Measurements from ENCODE around the gene CARD9. TPM values are rescaled to one million over a fixed set of nuclear protein-coding genes. Genes with fewer than 3 reads are reported as not detected.

Gene CARD9
- total RNA-seq, 4 donors from 2014 or later = 0.28 to 14.9 (median 0.64) TPM

DNA sequence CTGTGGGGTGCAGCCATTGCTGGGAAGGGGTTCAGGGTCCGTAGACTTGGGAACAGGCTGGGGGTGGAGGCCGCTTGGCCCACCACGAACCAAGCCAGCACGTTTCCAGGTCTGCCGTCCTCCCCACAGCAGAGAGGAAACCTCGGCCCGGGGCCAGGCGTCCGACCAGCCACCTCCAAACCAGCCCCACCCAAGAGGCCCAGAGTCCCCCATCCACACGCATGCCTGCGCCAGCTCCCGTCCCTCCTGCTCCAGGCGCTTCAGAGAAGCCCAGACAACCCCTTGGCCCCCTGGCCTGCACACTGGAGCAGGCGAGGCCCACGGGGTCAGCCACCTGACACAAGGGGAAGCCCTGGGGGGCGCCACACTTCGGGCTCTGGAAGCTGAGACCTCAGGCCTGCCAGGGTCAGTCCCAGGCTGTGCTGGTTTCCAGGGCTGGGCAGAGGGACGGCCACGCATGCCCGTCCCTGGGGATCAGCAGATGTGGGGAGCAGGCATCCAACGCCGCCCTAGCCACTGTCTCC is 16.2 kb downstream of the CARD9 start:
- H3K4me1 ChIP-seq = peaks cover 0 to 12% (median under 1%) of the 10 kb centered on the region in 4 donors
- TF ChIP-seq POLR2A (IDR thresholded peaks at IDR 0.05) = no peak
- TF ChIP-seq, protein P1, sequence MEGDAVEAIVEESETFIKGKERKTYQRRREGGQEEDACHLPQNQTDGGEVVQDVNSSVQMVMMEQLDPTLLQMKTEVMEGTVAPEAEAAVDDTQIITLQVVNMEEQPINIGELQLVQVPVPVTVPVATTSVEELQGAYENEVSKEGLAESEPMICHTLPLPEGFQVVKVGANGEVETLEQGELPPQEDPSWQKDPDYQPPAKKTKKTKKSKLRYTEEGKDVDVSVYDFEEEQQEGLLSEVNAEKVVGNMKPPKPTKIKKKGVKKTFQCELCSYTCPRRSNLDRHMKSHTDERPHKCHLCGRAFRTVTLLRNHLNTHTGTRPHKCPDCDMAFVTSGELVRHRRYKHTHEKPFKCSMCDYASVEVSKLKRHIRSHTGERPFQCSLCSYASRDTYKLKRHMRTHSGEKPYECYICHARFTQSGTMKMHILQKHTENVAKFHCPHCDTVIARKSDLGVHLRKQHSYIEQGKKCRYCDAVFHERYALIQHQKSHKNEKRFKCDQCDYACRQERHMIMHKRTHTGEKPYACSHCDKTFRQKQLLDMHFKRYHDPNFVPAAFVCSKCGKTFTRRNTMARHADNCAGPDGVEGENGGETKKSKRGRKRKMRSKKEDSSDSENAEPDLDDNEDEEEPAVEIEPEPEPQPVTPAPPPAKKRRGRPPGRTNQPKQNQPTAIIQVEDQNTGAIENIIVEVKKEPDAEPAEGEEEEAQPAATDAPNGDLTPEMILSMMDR (IDR thresholded peaks at IDR 0.05) = no peak
- no peaks in the 10 kb centered on the region for H3K36me3 ChIP-seq
- no peaks in the 10 kb centered on the region for H3K27me3 ChIP-seq
- no peaks in the 10 kb centered on the region for H3K9me3 ChIP-seq
- no peak for DNase-seq
- no peak overlapping the region for H3K4me3 ChIP-seq
- no peak overlapping the region for H3K27ac ChIP-seq

DNA sequence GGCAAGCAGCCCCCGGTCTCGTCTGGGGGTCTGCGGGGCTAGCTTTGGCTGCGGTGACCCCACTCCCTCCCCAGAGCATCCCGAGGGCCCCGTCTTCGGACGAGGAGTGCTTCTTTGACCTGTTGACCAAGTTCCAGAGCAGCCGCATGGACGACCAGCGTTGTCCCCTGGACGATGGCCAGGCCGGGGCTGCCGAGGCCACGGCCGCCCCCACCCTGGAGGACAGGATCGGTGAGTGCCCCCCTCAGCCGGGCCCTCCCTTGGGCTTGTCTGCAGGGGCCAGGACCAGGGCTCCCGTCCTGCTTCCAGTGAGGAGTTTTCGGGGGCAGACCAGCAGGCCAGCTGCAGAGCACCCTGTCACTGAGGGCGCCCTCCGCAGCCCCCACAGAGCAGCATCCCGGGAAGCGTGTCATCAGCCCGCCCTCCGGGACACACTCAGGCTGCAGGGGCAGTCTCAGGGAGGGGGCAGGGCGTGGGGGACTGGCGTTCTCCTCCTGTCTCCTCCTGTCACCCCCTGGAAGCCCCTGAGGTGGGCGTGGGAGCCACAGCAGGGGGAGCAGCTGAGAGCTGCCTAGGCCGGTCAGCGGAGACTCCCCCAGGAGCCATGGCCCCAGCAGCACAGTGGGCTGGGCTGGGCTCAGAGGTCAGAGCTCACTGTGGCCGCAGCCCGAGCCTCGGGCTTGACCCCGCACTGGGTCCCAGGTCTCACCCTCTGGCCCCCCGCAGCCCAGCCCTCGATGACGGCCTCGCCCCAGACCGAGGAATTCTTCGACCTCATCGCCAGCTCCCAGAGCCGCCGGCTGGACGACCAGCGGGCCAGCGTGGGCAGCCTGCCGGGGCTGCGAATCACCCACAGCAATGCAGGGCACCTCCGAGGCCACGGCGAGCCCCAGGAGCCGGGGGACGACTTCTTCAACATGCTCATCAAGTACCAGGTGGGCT is 17.6 kb downstream of the CARD9 start:
- Histone ChIP-seq H3K9me3 (no peaks in the 10 kb centered on the region), H3K27ac (no peak overlapping the region), H3K4me3 (no peak overlapping the region), H3K36me3 (no peaks in the 10 kb centered on the region), H3K27me3 (no peaks in the 10 kb centered on the region), H3K4me1 (no peaks in the 10 kb centered on the region)
- TF ChIP-seq POLR2A (IDR thresholded peaks at IDR 0.05) = no peak
- TF ChIP-seq, protein P1 (IDR thresholded peaks at IDR 0.05) = no peak
- DNase-seq = no peak

DNA sequence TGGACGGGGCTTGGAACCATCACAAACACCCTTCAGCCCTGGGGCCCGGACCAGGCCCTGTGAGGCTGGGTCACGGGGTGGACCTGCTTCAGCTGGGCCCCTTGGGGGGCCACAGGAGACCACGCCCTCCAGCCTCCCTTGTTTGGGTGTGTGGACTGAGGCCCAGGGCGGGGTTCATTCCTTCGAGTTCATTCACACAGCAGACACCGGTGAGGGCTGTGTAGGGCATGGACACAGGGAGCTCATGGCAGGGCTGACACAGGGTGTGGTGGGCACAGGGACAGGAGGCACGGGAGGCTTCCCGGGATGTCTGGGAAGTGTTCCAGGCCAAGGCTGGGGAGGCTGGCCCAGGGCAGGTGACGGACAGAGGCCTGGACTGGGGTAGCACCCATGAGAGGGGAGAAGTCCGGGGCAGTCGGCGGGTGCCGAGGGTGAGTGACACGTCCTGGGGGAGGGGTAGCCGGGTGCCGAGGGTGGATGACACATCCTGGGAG is 18.8 kb downstream of the CARD9 start:
- Histone ChIP-seq H3K4me3 (no peak overlapping the region), H3K36me3 (no peaks in the 10 kb centered on the region), H3K9me3 (no peaks in the 10 kb centered on the region), H3K4me1 (no peaks in the 10 kb centered on the region), H3K27ac (no peak overlapping the region), H3K27me3 (no peaks in the 10 kb centered on the region)
- no peak for TF ChIP-seq POLR2A (IDR thresholded peaks at IDR 0.05)
- TF ChIP-seq, protein P1 (IDR thresholded peaks at IDR 0.05) = no peak
- no peak for DNase-seq

DNA sequence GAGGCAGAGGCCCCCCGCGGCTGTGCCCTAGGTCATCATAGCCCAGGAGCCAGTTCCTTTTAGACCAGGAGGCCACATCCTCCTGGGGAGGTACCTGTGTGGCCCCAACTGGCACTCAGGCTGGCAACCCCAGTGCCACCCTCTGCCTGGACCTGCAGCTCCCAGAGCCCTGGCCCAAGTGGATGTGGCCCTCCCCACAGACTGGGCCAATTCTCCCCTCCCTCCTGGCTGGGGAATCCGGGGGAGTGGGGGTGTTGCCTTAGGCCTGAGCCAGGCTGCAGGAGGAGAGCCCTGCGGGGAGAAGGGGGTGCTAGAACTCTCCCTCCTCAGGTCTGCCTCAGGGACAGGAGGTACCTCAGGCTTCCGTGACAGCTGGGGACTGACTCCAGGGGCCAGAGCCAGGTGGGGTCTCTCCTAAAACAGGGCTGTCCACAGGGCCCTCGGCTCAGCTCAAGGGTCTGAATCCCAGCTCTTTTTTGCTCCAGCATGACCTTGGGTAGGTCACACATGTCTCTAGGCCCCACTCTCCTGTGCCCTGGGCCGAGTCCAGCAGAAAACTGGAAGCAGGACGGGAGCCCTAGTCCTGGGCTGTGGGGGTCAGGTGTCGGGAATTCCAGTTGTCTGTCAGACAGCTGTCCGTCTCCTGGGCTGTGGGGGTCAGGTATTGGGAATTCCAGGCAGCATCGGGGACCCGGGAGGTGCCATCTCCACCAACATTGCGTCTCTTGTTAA is 19.5 kb downstream of the CARD9 start:
- H3K27ac ChIP-seq = no peak overlapping the region
- no peak for TF ChIP-seq POLR2A (IDR thresholded peaks at IDR 0.05)
- TF ChIP-seq, protein P1 (IDR thresholded peaks at IDR 0.05) = no peak
- H3K9me3 ChIP-seq = no peaks in the 10 kb centered on the region
- H3K27me3 ChIP-seq = no peaks in the 10 kb centered on the region
- H3K4me3 ChIP-seq = no peak overlapping the region
- H3K4me1 ChIP-seq = no peaks in the 10 kb centered on the region
- no peaks in the 10 kb centered on the region for H3K36me3 ChIP-seq
- no peak for DNase-seq

DNA sequence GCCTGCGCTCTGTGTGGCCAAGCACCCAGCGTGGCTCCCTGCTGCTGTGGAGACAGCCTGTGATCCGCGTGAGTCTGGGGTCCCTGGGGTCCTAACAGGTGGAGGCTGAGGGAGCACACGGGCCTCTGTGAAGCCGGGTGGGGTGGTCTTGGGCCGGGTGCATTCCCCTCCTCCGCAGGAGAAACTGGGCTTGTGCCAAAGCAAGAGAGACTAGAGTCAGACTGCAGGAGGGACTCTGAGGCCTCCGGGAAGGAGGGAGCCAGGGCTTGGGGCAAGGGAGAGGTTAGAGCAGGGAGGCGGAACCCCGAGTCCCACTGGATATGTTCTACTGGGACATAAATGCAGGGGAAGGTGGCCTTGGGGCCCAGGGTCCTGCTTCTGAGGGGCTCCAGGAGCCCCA is 20.4 kb downstream of the CARD9 start:
- no peak for DNase-seq
- no peaks in the 10 kb centered on the region for H3K27me3 ChIP-seq
- no peak overlapping the region for H3K27ac ChIP-seq
- TF ChIP-seq POLR2A (IDR thresholded peaks at IDR 0.05) = no peak
- TF ChIP-seq, protein P1 (IDR thresholded peaks at IDR 0.05) = no peak
- no peaks in the 10 kb centered on the region for H3K36me3 ChIP-seq
- no peak overlapping the region for H3K4me3 ChIP-seq
- H3K9me3 ChIP-seq = no peaks in the 10 kb centered on the region
- H3K4me1 ChIP-seq = no peaks in the 10 kb centered on the region

Measured in Peyer's patch (tissue), 4 donors.